GM21526 (cell line): ENCODE data around the gene ELMOD2.

ENCODE experiments used
- ATAC-seq: cut with Tn5 transposase; IDR thresholded peaks from one replicate; pipeline ENCODE4 v1.9.1; 2021; ENCODE audit warnings: moderate library complexity; ENCODE audit not compliant: unreplicated experiment, low FRiP score

The ELMOD2 gene

DNA sequence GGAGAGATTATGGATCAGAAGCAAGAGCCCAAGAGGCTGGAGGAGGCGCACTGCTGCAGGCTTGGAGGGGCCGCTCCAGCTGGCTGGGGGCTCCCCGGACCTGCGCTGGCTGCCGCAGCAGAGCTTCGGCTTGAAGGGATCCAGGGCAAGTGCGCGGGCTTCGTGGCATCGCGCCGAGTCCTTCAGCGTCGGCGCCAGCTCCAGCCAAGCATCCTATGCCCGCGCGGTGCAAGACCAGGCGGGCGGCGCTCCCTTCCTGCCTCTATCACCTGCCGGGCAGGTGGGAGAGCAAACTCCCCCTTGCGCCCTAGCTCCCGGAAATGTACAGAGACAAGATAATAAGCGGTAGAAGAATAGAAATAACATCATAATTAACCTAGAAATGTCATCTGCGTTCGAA, 55.3 kb downstream of the ELMOD2 start:
- ATAC-seq: no peak

DNA sequence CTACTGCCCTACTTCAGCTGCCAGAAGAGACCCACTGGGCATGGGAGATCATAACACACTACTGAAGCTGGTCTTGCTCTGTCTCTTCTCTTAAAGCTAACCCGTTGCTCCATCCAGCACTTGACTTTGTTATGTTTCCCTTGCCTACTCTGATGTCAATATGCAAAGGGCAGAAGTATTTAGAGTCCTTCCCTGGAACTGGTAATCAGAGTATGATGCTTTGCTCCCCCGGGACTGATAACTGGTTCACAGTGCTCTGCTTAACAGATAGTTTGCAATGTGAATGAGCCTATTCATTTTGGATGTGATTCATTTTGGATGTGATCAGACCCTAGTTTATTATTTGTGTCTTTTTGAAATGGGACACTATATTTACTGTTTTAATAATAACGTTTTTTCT, 57.1 kb downstream of the ELMOD2 start:
- no peak for ATAC-seq

DNA sequence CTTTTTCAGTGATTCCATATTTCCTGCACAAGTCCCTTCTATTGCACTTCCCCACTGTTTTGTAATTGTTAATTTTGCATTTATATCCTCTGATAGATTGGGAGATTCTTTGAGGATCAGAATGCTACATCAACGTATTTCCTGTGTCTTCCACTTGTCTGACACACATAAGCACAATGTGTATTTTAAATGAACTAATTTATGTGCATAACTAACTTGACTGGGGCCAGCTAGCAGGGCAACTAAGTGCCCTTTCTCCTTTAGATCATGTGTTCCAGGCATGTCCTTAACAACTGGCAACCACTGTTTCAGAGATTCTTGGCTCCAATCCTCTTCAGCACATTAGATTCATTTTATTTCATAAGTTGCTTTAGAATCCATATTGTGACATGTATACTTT, 60.5 kb downstream of the ELMOD2 start:
- no peak for ATAC-seq

DNA sequence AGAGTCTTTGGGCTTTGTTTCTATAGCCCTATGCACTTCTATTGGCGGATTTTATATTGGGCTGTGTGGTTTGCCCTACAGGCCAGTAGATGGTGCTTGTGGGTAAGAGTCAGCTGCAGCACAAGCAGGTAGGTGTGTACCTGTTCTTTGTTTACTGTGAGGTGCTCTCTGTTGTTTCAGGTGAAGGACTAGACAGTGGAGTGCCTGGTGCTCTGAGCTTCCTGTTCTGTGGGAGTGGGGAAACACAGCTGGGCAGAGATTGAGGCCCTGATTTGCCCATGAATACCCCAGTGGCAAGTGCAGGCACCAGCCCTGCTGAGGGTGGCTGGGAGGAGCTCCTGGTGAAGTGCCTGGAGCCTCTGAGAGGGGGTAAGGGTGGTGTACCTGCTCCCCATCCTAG, 71.1 kb downstream of the ELMOD2 start:
- ATAC-seq: no peak

DNA sequence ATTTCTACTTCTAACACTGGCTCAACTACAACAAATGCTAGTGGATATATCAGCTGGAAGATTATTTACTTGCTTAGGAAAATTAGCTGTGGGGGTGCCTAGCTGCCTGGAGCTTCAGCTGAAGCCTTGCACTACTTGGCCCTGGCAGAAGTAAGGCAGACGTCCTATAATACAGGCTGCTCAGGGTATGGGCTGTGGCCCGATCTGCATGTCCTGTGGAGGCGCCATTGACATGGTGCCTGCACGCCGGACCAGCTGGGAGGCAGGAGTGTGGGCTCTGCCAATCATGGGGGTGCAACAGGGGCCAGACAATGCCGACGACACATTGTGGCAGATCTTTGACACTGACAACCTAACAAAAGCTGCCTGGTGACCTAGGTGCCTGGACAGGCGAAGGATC, 76.4 kb downstream of the ELMOD2 start:
- ATAC-seq: no peak

DNA sequence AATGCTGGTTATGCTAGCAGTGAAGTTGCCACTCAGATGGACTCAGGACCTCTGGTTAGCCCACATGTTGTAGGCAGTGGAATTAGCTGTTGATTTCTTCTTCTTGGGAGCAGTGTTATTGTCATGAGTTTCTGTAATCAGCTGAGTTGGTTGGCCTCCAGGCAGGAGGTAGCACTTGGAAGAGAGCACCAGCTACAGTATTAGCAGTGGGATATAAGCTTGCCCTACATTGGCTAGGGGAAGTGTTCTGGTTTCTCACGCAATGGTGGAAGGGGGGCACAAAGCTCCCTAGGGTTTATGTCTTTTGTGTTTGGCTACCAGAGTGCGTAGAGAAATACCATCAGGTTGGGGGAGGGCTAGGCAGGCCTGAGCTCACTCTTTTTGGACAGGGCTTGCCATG, 78.7 kb downstream of the ELMOD2 start:
- no peak for ATAC-seq

DNA sequence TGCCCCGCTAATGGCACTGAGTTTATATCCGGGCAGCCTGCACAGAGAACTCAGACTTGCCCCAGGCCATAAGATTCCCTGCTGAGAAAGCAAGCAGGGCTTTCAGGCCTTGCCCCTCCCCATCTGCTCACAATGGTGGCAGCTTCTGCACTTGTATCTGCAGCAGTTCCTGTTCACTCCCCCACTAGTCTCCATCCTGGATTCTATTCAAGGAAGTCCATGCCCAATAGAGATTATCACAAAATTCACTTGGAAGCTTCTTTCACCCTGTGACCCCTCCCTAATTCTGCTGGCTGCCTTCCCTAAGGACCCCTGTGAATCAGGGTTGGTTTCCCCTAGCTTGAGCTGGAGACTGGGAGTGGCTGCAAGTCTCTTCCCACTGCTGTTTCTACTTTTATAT, 79.3 kb downstream of the ELMOD2 start:
- no peak for ATAC-seq
